ENCODE data around the gene ZNF217. TPM values are rescaled to one million over a fixed set of nuclear protein-coding genes. Genes with fewer than 3 reads are reported as not detected.
"Not testable (repeated sequence)": the region's sequence is repeated elsewhere in the genome, so short reads cannot be mapped to it uniquely, and the experiment has no call there.

The ZNF217 gene
- total RNA-seq, 1 experiment from 2014 or later = 14.1 TPM

DNA sequence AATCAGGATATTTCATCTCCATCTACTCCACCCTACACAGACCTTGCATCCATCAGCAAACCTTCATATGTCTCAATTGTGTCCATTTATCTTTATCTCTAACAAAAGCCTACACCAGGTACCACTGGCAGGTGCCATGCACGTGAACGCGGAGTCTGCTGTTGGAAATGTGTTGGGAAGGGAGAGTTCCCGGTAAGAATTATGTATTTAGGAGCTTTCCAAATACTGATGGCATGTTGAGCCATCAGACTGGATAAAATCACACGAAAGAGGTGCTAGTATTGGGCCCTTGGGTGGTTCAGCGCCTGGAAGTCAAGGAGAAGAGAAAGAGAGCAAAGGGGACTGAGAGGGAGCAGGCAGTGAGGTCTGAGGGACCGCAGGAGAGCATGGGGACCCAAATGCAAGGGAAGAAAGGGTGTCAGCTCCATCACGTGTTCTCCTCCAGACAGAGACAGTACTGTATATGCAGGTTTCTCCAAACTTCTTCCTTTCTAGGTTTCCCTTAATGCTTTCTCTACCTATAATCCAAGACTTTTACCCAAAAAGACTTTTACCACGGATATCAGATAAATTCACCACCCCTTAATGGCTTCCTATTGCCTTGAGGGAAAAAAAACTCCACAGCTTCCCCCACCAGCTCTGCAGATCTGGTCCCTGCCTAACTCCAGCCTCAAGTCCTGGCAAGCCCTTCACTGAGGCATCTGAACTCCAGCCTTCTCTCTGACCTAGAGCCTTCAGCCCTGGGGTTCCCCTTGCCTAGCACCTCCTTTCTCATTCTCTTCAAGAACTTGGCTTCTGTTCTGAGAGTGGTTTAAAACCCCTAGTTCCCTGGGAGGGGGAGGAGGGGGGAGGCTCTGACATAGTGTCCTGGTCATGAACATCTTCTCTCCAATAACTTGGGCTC, 4.8 kb upstream of the ZNF217 start:
- Histone ChIP-seq H3K4me3 (no peak overlapping the region), H3K9me3 (replicated peaks) (no peaks in the 10 kb centered on the region), H3K4me1 (replicated peaks) (peaks cover 13% of the 10 kb centered on the region; the same call in 1 of the 2 replicates), H3K27ac (no peak overlapping the region), H3K36me3 (no peaks in the 10 kb centered on the region), H3K27me3 (replicated peaks) (no peaks in the 10 kb centered on the region)
- no peak for DNase-seq (ENCODE audit: low read depth in 1 of 2, low spot score in 2 of 2)

DNA sequence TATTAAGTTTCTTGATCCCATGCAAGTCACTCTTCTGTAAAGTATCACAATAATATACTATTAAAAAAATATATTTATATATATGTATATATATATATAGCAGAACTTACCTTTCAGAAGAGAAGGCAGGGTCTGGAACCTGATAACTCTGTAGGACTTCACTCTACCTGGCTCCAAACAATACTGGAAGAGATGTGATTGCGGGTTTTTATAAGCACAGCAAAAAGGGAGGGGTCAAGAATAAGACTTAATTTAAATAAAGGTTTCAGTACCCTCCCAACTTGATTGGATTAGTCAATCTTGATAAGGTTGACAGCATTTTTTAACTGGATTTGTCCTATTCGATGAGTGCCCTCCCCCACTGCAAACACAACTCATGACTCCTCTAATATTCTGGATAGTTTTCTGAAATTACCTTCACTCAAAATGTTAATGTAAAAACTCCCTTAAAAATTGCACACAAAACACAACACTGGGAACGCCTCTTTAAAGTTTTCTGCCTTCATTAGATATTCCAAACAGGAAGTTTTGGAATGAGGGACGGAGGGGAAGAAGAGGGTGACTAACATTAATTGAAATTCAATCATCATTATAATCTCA, 4.0 kb upstream of the ZNF217 start:
- DNase-seq (ENCODE audit: low read depth in 1 of 2, low spot score in 2 of 2) = no peak
- Histone ChIP-seq H3K4me3 (no peak overlapping the region), H3K36me3 (no peaks in the 10 kb centered on the region), H3K4me1 (replicated peaks) (peaks cover 13% of the 10 kb centered on the region; the same call in 1 of the 2 replicates), H3K9me3 (replicated peaks) (no peaks in the 10 kb centered on the region), H3K27ac (no peak overlapping the region), H3K27me3 (replicated peaks) (no peaks in the 10 kb centered on the region)

GRCh38 chr20:53597030-53597482, 3.4 kb upstream of the ZNF217 start:
- peaks cover 13% of the 10 kb centered on the region; the same call in 1 of the 2 replicates for H3K4me1 ChIP-seq (replicated peaks)
- H3K36me3 ChIP-seq = no peaks in the 10 kb centered on the region
- no peaks in the 10 kb centered on the region for H3K9me3 ChIP-seq (replicated peaks)
- no peak for DNase-seq (ENCODE audit: low read depth in 1 of 2, low spot score in 2 of 2)
- no peak overlapping the region for H3K27ac ChIP-seq
- no peaks in the 10 kb centered on the region for H3K27me3 ChIP-seq (replicated peaks)
- H3K4me3 ChIP-seq = no peak overlapping the region

- H3K4me1 ChIP-seq (replicated peaks) = peaks cover 13% of the 10 kb centered on the region; the same call in 1 of the 2 replicates
- not testable (repeated sequence) for H3K4me3 ChIP-seq; H3K27ac ChIP-seq; H3K36me3 ChIP-seq; H3K9me3 ChIP-seq (replicated peaks); H3K27me3 ChIP-seq (replicated peaks)
- DNase-seq (ENCODE audit: low read depth in 1 of 2, low spot score in 2 of 2) = peak in 1 of 2 experiments; percentile 47
These were observed 2.8 kb upstream of the ZNF217 start for GRCh38 chr20:53596189-53597001.

DNA sequence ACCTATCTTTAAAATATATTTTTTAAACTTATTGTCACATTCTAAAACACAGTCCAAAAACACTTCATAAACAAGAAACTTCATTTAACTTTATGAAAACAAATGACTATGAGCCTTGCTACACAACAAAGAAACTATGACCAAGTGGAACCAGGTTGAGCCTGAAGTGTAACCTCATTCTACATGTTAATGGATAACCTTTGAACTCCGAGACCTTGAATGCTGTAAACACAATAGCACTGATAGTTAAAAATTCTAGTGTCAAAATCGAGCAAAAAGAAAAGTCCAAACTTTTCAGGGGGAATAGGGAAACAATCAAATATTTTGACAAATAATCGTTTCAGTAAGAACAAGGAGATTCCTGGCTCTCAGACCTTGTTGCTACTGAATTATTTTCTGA, 2.1 kb upstream of the ZNF217 start:
- H3K36me3 ChIP-seq; H3K9me3 ChIP-seq (replicated peaks); H3K4me3 ChIP-seq; H3K27ac ChIP-seq; DNase-seq (ENCODE audit: low read depth in 1 of 2, low spot score in 2 of 2); H3K27me3 ChIP-seq (replicated peaks): not testable (repeated sequence)
- H3K4me1 ChIP-seq (replicated peaks) = peaks cover 13% of the 10 kb centered on the region; the same call in 1 of the 2 replicates

GRCh38 chr20:53595018-53595378, 1.4 kb upstream of the ZNF217 start:
- Histone ChIP-seq H3K36me3 (no peaks in the 10 kb centered on the region), H3K27ac (peak overlapping the region; percentile 86; the same call in 1 of the 2 replicates), H3K4me3 (peak overlapping the region; percentile 66), H3K9me3 (replicated peaks) (no peaks in the 10 kb centered on the region), H3K4me1 (replicated peaks) (peaks cover 16% of the 10 kb centered on the region), H3K27me3 (replicated peaks) (no peaks in the 10 kb centered on the region)
- no peak for DNase-seq (ENCODE audit: low read depth in 1 of 2, low spot score in 2 of 2)

DNA sequence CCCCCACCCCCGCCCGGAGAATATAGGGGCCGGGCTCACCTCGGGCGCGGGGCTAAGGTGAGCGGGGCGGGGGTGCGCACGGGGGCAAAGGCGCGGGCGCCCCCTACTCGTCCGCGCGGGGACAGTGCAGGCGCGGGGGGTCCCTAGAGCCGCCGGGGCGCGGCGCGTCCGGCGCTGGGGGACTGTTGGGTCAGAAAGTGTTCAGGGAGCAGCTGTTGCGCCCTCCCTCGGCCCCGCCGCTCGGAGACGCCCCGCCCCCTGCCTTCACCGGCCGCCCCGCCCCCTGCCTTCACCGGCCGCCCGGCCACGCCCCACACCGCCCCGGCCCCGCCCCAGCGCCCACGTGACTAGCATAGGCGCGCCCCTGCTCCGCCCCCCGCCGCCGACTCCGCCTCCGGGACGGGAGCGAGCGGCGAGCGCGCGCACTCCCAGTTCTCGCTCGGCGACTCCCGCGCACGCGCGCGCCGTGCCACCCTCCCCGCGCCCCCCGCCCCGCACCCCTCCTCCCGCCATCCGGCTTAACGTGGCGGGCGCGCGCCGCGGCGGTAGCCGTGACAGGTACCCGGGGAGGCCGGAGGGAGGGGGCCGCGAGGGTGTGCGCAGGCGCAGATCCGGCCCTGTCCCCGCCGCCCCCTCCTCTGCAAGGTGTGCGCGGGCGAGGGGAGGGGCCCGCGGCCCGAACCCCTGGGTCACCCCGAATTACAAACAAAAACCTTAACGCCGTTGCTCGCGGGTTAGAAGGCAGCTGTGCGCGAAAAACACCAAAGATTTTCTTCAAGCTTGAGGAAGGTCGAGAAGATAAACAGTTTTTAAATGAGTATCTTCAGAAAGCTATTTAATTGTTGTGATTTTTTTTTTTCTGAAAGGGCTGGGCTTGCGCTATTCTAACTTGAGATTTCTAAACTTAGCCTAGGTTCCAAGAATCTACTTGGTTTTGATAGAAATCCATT, 704 bp upstream of the ZNF217 start:
- Histone ChIP-seq H3K4me1 (replicated peaks) (peaks cover 21% of the 10 kb centered on the region), H3K27me3 (replicated peaks) (no peaks in the 10 kb centered on the region), H3K9me3 (replicated peaks) (no peaks in the 10 kb centered on the region), H3K36me3 (no peaks in the 10 kb centered on the region), H3K27ac (peak overlapping the region; percentile 86), H3K4me3 (peak overlapping the region; percentile 66)
- DNase-seq (ENCODE audit: low read depth in 1 of 2, low spot score in 2 of 2) = peak; percentile 81 to 96

DNA sequence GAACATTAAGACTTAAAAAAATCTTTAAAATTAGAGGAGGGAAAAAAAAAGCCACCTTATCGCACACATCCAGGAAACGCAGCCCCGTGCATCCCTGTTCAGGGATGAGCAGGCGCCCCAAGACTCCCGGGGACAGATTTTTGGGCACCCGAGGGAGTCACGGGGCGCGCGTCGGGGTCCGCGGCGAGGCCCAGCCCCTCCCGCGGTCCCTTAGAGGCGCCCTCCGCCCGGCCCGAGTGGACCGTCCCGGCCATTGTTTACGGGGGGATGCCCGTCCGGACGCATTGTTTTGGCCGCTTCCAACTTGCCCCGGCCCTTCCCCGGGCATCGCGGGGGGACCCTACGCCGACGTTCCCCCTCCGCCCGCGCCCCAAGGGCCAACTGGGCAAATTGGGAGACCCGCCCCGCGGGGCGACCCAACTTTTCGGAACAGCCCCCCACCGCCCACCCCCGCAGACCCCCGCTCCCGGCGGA, 610 bp downstream of the ZNF217 start:
- peaks cover 27% of the 10 kb centered on the region for H3K4me1 ChIP-seq (replicated peaks)
- H3K4me3 ChIP-seq = peak overlapping the region; percentile 66
- no peaks in the 10 kb centered on the region for H3K9me3 ChIP-seq (replicated peaks)
- DNase-seq (ENCODE audit: low read depth in 1 of 2, low spot score in 2 of 2) = peak in 1 of 2 experiments; percentile 64
- peak overlapping the region; percentile 80 for H3K27ac ChIP-seq
- no peaks in the 10 kb centered on the region for H3K27me3 ChIP-seq (replicated peaks)
- no peaks in the 10 kb centered on the region for H3K36me3 ChIP-seq

DNA sequence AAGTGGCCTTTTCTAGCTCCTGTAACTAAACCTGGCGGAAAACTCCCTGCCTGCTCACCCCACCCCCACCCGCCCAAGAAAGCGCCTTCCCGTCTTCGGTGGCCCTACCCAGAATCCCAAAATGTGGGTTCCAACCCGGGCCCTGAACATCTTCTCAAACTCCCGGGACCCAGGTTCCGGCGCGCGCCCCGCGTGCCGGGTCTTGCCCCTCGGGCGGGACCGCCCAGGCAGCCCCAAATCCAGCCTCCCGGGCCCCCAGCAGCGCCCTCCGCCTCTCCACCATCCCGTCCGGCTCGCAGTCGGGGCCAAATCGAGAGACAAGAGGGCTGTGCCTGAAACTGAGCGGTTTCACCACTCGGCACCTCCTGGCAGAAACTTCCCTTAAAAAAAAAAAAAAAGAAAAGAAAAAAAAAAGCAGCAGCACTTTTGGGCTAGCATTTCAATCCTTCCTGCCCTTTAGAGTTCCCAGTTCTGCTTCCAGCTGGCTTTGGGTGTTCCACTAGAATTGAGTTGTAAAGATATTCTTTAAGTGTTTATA, 1.1 kb downstream of the ZNF217 start:
- peaks cover 27% of the 10 kb centered on the region for H3K4me1 ChIP-seq (replicated peaks)
- not testable (repeated sequence) for H3K27me3 ChIP-seq (replicated peaks); H3K36me3 ChIP-seq; H3K9me3 ChIP-seq (replicated peaks)
- DNase-seq (ENCODE audit: low read depth in 1 of 2, low spot score in 2 of 2) = peak; percentile 61 to 62
- peak overlapping the region; percentile 66 for H3K4me3 ChIP-seq
- H3K27ac ChIP-seq = peak overlapping the region; percentile 80

- H3K27ac ChIP-seq = peak overlapping the region; percentile 80
- peak overlapping the region; percentile 66 for H3K4me3 ChIP-seq
- DNase-seq (ENCODE audit: low read depth in 1 of 2, low spot score in 2 of 2) = peak in 1 of 2 experiments; percentile 36
- not testable (repeated sequence) for H3K9me3 ChIP-seq (replicated peaks); H3K27me3 ChIP-seq (replicated peaks); H3K36me3 ChIP-seq
- H3K4me1 ChIP-seq (replicated peaks) = peaks cover 27% of the 10 kb centered on the region
These were observed 1.6 kb downstream of the ZNF217 start for GRCh38 chr20:53591941-53592441.

DNA sequence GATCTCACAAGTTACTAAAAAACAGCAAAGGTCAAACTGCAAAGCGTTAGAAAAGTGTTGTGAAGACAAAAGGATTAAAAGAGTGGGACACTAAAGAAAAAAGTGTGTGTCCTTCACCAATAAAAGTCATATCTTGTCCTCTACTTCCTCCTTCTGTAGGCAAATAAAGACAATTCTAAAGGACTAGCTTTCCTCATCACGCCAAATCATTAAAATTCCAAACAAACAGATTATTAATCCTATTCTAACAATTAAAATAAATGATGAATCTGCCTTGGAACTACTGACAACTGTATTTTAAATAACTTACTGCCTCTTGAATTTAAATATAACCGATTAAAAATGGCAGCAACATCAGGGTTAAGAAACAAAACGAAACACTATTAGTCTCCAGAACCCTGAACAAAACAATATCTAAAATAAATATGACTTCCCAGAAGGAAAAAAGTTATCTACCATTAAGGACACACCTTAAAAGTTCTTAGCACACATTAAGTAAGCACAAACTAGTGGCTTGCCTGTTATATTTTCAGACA, 2.4 kb downstream of the ZNF217 start:
- peak in 1 of 2 experiments; percentile 54 for DNase-seq (ENCODE audit: low read depth in 1 of 2, low spot score in 2 of 2)
- H3K9me3 ChIP-seq (replicated peaks); H3K27me3 ChIP-seq (replicated peaks); H3K4me3 ChIP-seq; H3K36me3 ChIP-seq: not testable (repeated sequence)
- Histone ChIP-seq H3K27ac (peak overlapping the region; percentile 56; the same call in 1 of the 2 replicates), H3K4me1 (replicated peaks) (peaks cover 26% of the 10 kb centered on the region)

- not testable (repeated sequence) for H3K9me3 ChIP-seq (replicated peaks); H3K27me3 ChIP-seq (replicated peaks); H3K4me3 ChIP-seq; DNase-seq (ENCODE audit: low read depth in 1 of 2, low spot score in 2 of 2); H3K36me3 ChIP-seq
- Histone ChIP-seq H3K4me1 (replicated peaks) (peaks cover 29% of the 10 kb centered on the region), H3K27ac (0 out of 2 replicates have a peak overlapping the region, but pooled peaks have one; percentile 56)
These were observed 3.0 kb downstream of the ZNF217 start for GRCh38 chr20:53590608-53591007.

Measured in SJSA1 (cell line).